Naive thymus-derived CD4-positive, alpha-beta T cell (primary cell): ENCODE results near the gene GTSF1L. TPM values are rescaled to one million over a fixed set of nuclear protein-coding genes. Genes with fewer than 3 reads are reported as not detected.

ENCODE experiments used
- ATAC-seq: fragments of 150-1000 bp; cut with Tn5 transposase; 2 replicates; pipeline ENCODE4 v1.10.0; 2021; ENCODE audit warnings: mild to moderate bottlenecking, moderate library complexity
- CTCF ChIA-PET: fragments of 350-600 bp; sonication (Branson Sonifier 250); formaldehyde crosslinking; loops from one replicate; lab custom pipeline; 2021; ENCODE audit warnings: antibody characterized with exemption; lab: Charles Lee
- POLR2A ChIA-PET: fragments of 350-600 bp; sonication (Branson Sonifier 250); formaldehyde crosslinking; loops from one replicate; lab custom pipeline; 2021; ENCODE audit warnings: antibody characterized with exemption, inconsistent platforms; lab: Charles Lee
- DNase-seq, 9 donors: peaks; one replicate each; pipeline versions ENCODE4 v3.0.0 to v3.0.0-alpha.2; 2020 to 2022; ENCODE audit warnings: mixed read lengths in 1 of 9
- H3K27ac ChIP-seq: one replicate; pipeline ENCODE4 v1.7.0; 2013; ENCODE audit warnings: mild to moderate bottlenecking, low read depth, low read length, moderate library complexity
- H3K27me3 ChIP-seq, 2 donors: one replicate each; pipeline ENCODE4 v1.7.0; 2013; ENCODE audit warnings: low read length in 2 of 2, mild to moderate bottlenecking in 2 of 2, moderate library complexity in 2 of 2; ENCODE audit not compliant: control insufficient read depth in 2 of 2, insufficient read depth in 2 of 2
- H3K36me3 ChIP-seq, 3 experiments: 1 replicate in 2 of 3; 2 replicates in 1 of 3; pipeline ENCODE4 v1.7.0; 2013; ENCODE audit warnings: low read length in 3 of 3, mild to moderate bottlenecking in 3 of 3, moderate library complexity in 1 of 3; ENCODE audit not compliant: insufficient read depth in 3 of 3, control insufficient read depth in 2 of 3
- H3K4me1 ChIP-seq, 2 donors: one replicate each; pipeline ENCODE4 v1.7.0; 2013; ENCODE audit warnings: low read length in 2 of 2, mild to moderate bottlenecking in 2 of 2, moderate library complexity in 1 of 2; ENCODE audit not compliant: control insufficient read depth in 2 of 2, insufficient read depth in 2 of 2
- H3K4me3 ChIP-seq: 2 replicates; pipeline ENCODE4 v1.7.0; 2013; ENCODE audit warnings: mild to moderate bottlenecking, low read length
- H3K9me3 ChIP-seq, 3 experiments: 1 replicate in 2 of 3; 2 replicates in 1 of 3; pipeline ENCODE4 v1.7.0; 2013; ENCODE audit warnings: low read length in 3 of 3; ENCODE audit not compliant: control insufficient read depth in 2 of 3
- H3K27ac Mint-ChIP-seq, 9 donors: one replicate each; pipeline ENCODE4 v1.8.0; 2020 to 2022; ENCODE audit warnings: mixed read lengths in 9 of 9, mild to moderate bottlenecking in 8 of 9, moderate library complexity in 5 of 9, inconsistent platforms in 2 of 9
- H3K27me3 Mint-ChIP-seq, 5 donors: one replicate each; pipeline ENCODE4 v1.8.0; 2021 to 2022; ENCODE audit warnings: mixed read lengths in 5 of 5, mild to moderate bottlenecking in 1 of 5
- H3K36me3 Mint-ChIP-seq, 5 donors: one replicate each; pipeline ENCODE4 v1.8.0; 2020 to 2022; ENCODE audit warnings: mixed read lengths in 5 of 5, mild to moderate bottlenecking in 3 of 5, inconsistent platforms in 1 of 5
- H3K4me1 Mint-ChIP-seq, 7 donors: one replicate each; pipeline ENCODE4 v1.8.0; 2020 to 2022; ENCODE audit warnings: mixed read lengths in 7 of 7, mild to moderate bottlenecking in 3 of 7, inconsistent platforms in 1 of 7
- H3K4me3 Mint-ChIP-seq, 10 donors: one replicate each; pipeline ENCODE4 v1.8.0; 2020 to 2022; ENCODE audit warnings: mild to moderate bottlenecking in 10 of 10, mixed read lengths in 10 of 10, moderate library complexity in 6 of 10, inconsistent platforms in 2 of 10
- H3K9me3 Mint-ChIP-seq, 11 donors: one replicate each; pipeline ENCODE4 v1.8.0; 2020 to 2022; ENCODE audit warnings: mixed read lengths in 11 of 11, mild to moderate bottlenecking in 4 of 11, inconsistent platforms in 1 of 11, moderate library complexity in 1 of 11
- intact Hi-C, 2 donors: fragments of 100-400 bp; cut with micrococcal nuclease; formaldehyde crosslinking; loops; one replicate each; pipeline ENCODE4 v1.15.1; 2023
- polyA plus RNA-seq, 2 donors: library from polyadenylated mRNA; unstranded; fragments of 300-500 nt; fragmentation: Illumina TruSeq; gene quantifications; one replicate each; pipeline ENCODE4 v1.2.3, GENCODE V29; 2021
- total RNA-seq, 6 experiments: library from RNA in 5 of 6; stranded (reverse) in 5 of 6; gene quantifications; 1 replicate in 5 of 6; 2 replicates in 1 of 6; pipeline ENCODE4 v1.2.3 and lab custom pipeline; 2021 to 2026

Gene GTSF1L
- total RNA-seq, result 1 to 10 TPM in 2 of 5 experiments, not detected in 3; 1.4 to 1.7 TPM
- not detected for polyA plus RNA-seq
- total RNA-seq (lab: John Stamatoyannopoulos, UW), result not detected

DNA sequence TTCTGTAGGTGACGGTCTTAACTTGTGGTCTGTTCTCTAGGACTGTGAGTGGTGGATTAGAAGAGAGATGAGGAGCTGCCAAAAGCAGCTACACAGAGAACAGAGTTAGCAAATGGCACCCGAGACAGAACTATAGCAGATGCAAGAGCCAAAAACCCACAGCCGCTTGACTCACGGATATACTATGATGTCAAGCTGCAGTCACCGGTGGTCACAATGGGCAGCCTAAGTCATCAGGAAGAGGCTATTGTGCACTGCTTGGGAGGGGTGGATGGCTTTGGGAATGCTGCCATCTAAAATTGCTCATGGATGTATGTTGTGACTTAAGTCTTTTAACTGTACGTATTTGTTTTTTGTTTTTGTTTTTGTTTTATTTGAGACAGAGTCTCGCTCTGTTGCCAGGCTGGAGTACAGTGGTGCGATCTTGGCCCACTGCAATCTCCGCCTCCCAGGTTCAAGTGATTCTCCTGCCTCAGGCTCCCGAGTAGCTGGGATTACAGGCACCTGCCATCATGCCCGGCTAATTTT lies at the start of gene GTSF1L:
Gene GTSF1L (minus strand): TSS at position 192 of the 528 bp plus-strand sequence. CDS start 308 bp downstream, outside the sequence.
- peaks cover 0 to 39% of the 10 kb centered on the region in 2 donors for H3K4me1 ChIP-seq
- peaks cover 0 to 4% (median 0%) of the 10 kb centered on the region in 5 donors for H3K36me3 Mint-ChIP-seq
- ATAC-seq (no peak), DNase-seq (no peak)
- no peaks in the 10 kb centered on the region for H3K36me3 ChIP-seq
- intact Hi-C loops, result loop anchor here in 1 of 2 donors (10.0 kb wide), 1 partner anchor 62 kb away; the partner anchor contains the start of gene MYBL2
- ChIA-PET POLR2A (interaction anchor here (0.7 kb wide), 1 partner anchor 484 kb away, joined by 3 read pairs; the partner anchor contains the start of gene OSER1), CTCF (no interaction called here)
- peak within 1 kb of the TSS in 7 of 9 donors; percentile 46 to 92 (median 79) for H3K27ac Mint-ChIP-seq
- H3K4me3 Mint-ChIP-seq, result no peak within 1 kb of the TSS
- peaks cover 15 to 88% (median 70%) of the 10 kb centered on the region in 7 donors for H3K4me1 Mint-ChIP-seq
- no peaks in the 10 kb centered on the region for H3K27me3 Mint-ChIP-seq
- no peaks in the 10 kb centered on the region for H3K27me3 ChIP-seq
- H3K9me3 Mint-ChIP-seq, result peaks cover 0 to 10% (median 0%) of the 10 kb centered on the region in 11 donors
- no peak within 1 kb of the TSS for H3K27ac ChIP-seq
- no peak within 1 kb of the TSS for H3K4me3 ChIP-seq
- H3K9me3 ChIP-seq, result no peaks in the 10 kb centered on the region

DNA sequence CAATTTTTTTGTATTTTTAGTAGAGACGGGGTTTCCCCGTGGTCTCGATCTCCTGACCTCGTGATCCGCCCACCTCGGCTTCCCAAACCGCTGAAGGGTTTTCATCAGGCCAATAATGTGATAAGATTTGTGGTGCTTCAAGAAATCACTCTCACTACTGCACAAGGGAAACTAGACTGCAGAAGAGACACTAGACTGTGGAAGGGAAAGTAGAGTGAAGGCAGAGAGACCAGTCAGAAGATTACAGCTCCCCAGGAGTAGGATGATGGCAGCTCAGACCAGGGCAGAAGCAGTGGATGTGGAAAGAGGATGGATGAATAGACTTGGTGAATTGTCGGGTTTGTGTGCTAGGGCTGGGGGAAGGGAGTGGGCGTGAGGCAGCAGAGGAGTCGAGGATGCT lies 48.0 kb upstream of the GTSF1L start:
- peaks cover 0 to 3% (median 0%) of the 10 kb centered on the region in 3 experiments for H3K36me3 ChIP-seq
- Mint-ChIP-seq H3K27me3 (peaks cover 5 to 28% (median 15%) of the 10 kb centered on the region in 5 donors), H3K27ac (no peak overlapping the region), H3K9me3 (peaks cover 0 to 22% (median 9%) of the 10 kb centered on the region in 11 donors), H3K36me3 (peaks cover 0 to 21% (median 4%) of the 10 kb centered on the region in 5 donors), H3K4me3 (no peak overlapping the region), H3K4me1 (no peaks in the 10 kb centered on the region)
- no peak for DNase-seq
- ChIA-PET CTCF (no interaction called here), POLR2A (no interaction called here)
- no peak for ATAC-seq
- no peak overlapping the region for H3K4me3 ChIP-seq
- intact Hi-C loops, result no loop called here
- no peaks in the 10 kb centered on the region for H3K27me3 ChIP-seq
- no peak overlapping the region for H3K27ac ChIP-seq
- H3K9me3 ChIP-seq, result peaks cover 0 to 11% (median 0%) of the 10 kb centered on the region in 3 experiments
- H3K4me1 ChIP-seq, result no peaks in the 10 kb centered on the region

- H3K36me3 ChIP-seq, result no peaks in the 10 kb centered on the region
- H3K27ac ChIP-seq, result no peak overlapping the region
- Mint-ChIP-seq H3K4me3 (no peak overlapping the region), H3K27ac (peak overlapping the region in 2 of 9 donors; percentile 7 to 13), H3K9me3 (peaks cover 0 to 6% (median 0%) of the 10 kb centered on the region in 11 donors), H3K36me3 (peaks cover 0 to 15% (median 0%) of the 10 kb centered on the region in 5 donors), H3K4me1 (no peaks in the 10 kb centered on the region), H3K27me3 (peaks cover 10 to 32% (median 28%) of the 10 kb centered on the region in 5 donors)
- ATAC-seq (no peak), DNase-seq (no peak)
- H3K9me3 ChIP-seq, result no peaks in the 10 kb centered on the region
- ChIA-PET CTCF (no interaction called here), POLR2A (no interaction called here)
- intact Hi-C loops, result no loop called here
- H3K27me3 ChIP-seq, result no peaks in the 10 kb centered on the region
- H3K4me1 ChIP-seq, result no peaks in the 10 kb centered on the region
- no peak overlapping the region for H3K4me3 ChIP-seq
Observed at GRCh38 chr20:43771503-43772190, 44.8 kb upstream of the GTSF1L start.

DNA sequence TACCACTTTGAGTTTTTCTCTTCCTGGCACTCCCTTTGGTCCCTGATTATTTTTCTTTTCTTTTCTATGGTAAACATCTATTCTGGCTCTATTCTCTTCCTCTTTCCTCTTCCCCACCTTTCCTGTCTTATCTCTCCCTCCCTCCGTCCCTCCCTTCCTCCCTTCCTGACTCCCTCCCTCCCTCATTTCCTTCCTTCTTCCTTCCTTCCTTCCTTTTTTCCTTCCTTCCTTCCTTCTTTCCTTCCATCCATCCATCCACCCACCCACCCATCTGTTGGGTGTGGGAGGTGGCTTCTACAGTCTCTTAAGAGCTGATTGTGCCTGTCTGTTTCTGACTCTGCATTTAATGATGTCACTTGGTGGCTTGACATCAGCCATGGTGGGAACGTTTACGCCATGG lies 43.5 kb upstream of the GTSF1L start:
- ChIA-PET CTCF (interaction anchor here (0.5 kb wide), 1 partner anchor 286 kb away, joined by 3 read pairs; no protein-coding TSS in a partner anchor), POLR2A (no interaction called here)
- Histone ChIP-seq H3K9me3 (no peaks in the 10 kb centered on the region), H3K27ac (no peak overlapping the region), H3K27me3 (no peaks in the 10 kb centered on the region), H3K4me3 (no peak overlapping the region), H3K36me3 (no peaks in the 10 kb centered on the region), H3K4me1 (no peaks in the 10 kb centered on the region)
- Mint-ChIP-seq H3K27me3 (peaks cover 10 to 35% (median 32%) of the 10 kb centered on the region in 5 donors), H3K4me3 (no peak overlapping the region), H3K36me3 (peaks cover 0 to 12% (median 0%) of the 10 kb centered on the region in 5 donors), H3K4me1 (no peaks in the 10 kb centered on the region), H3K9me3 (peaks cover 0 to 6% (median 0%) of the 10 kb centered on the region in 11 donors), H3K27ac (no peak overlapping the region)
- intact Hi-C loops, result no loop called here
- ATAC-seq (no peak), DNase-seq (no peak)

DNA sequence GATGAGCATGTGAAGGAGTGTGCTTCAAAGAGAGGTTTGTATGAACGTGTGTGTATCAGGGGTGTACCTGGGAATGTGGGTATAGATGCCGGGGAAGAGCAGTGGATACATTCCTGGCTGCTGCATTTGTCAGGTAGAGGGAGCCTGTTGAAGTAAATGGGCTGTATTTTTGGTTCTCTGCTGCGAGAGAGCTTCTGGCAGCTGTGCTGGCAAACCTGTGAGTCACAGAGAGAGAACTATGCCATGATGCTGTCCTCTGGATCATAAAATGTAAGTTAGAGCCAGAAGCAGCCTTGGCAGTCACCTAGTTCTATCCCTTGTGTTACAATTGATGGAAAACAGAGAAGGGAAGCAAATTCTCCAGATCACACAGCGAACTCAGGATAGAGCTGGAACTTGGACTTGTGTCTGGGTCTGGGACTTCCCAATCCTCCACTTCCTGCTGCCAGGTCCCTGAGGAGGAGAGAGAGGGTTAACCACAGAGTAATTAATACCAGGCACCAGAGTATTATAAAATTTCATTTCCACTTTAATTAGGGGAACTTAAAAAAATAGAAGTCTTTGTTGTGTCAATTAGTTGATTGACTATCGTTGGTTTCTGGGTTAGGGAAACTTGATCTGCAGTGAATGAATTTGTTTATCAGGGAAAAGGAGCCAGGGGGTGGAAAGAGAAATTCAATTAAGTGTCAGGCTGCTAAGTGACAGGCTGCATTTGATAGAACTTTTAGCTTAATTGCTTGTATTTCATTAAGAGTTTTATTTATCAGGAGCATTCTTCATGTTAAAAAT lies 41.1 kb upstream of the GTSF1L start:
- H3K27me3 ChIP-seq, result no peaks in the 10 kb centered on the region
- ATAC-seq (no peak), DNase-seq (no peak)
- POLR2A ChIA-PET, result no interaction called here
- H3K27ac Mint-ChIP-seq, result no peak overlapping the region
- peaks cover 0 to 2% (median 0%) of the 10 kb centered on the region in 11 donors for H3K9me3 Mint-ChIP-seq
- H3K27ac ChIP-seq, result no peak overlapping the region
- peaks cover 0 to 5% (median 0%) of the 10 kb centered on the region in 5 donors for H3K36me3 Mint-ChIP-seq
- H3K27me3 Mint-ChIP-seq, result peaks cover 5 to 25% (median 24%) of the 10 kb centered on the region in 5 donors
- H3K36me3 ChIP-seq, result no peaks in the 10 kb centered on the region
- H3K4me3 Mint-ChIP-seq, result no peak overlapping the region
- intact Hi-C loops, result no loop called here
- no peaks in the 10 kb centered on the region for H3K4me1 Mint-ChIP-seq
- no peaks in the 10 kb centered on the region for H3K4me1 ChIP-seq
- H3K9me3 ChIP-seq, result no peaks in the 10 kb centered on the region
- H3K4me3 ChIP-seq, result no peak overlapping the region
- CTCF ChIA-PET, result interaction anchor here (0.6 kb wide), 1 partner anchor 88 kb away, joined by 3 read pairs; no protein-coding TSS in a partner anchor

DNA sequence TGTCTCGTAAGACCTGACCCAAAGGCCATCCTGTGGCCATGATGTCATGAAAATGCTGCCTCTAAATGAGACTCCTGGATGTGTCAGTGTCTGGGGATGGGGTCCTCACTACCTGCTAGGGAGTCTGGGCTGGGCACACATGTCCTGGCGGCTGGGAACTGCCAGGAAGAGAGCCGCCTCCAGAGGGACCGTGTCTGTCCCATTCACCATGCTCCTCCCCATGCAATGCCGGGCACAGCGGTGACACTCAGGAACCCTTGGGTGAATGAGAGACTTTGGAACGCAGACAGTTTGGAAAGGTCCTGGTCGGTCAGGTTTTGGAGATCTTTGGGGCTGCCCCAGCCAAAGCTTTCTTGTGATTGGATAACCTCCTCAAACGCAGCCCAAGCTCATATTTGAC lies 40.1 kb upstream of the GTSF1L start:
- H3K27ac ChIP-seq, result no peak overlapping the region
- H3K4me3 ChIP-seq, result no peak overlapping the region
- Mint-ChIP-seq H3K9me3 (peaks cover 0 to 2% (median 0%) of the 10 kb centered on the region in 11 donors), H3K27me3 (peaks cover 5 to 24% (median 20%) of the 10 kb centered on the region in 5 donors), H3K36me3 (peaks cover 0 to 4% (median 0%) of the 10 kb centered on the region in 5 donors), H3K4me1 (peaks cover 0 to 2% (median 0%) of the 10 kb centered on the region in 7 donors), H3K4me3 (no peak overlapping the region), H3K27ac (no peak overlapping the region)
- intact Hi-C loops, result no loop called here
- CTCF ChIA-PET, result no interaction called here
- no peaks in the 10 kb centered on the region for H3K9me3 ChIP-seq
- DNase-seq, result no peak
- POLR2A ChIA-PET, result no interaction called here
- H3K36me3 ChIP-seq, result no peaks in the 10 kb centered on the region
- no peaks in the 10 kb centered on the region for H3K4me1 ChIP-seq
- H3K27me3 ChIP-seq, result no peaks in the 10 kb centered on the region
- no peak for ATAC-seq
